DMS 273 (cell line): ENCODE data around the gene LIPM.
"Not testable (repeated sequence)": the region's sequence is repeated elsewhere in the genome, so short reads cannot be mapped to it uniquely, and the experiment has no call there.

Experiments
- DNase-seq: peaks from one replicate; lab custom pipeline; 2025; ENCODE audit not compliant: unreplicated experiment; lab: John Stamatoyannopoulos, UW

Gene LIPM

GRCh38 chr10:88837632-88838031 lies 35.1 kb downstream of the LIPM start:
- DNase-seq, result not testable (repeated sequence)

GRCh38 chr10:88838766-88839350 lies 36.3 kb downstream of the LIPM start:
- no peak for DNase-seq

- DNase-seq, result no peak
These were observed 37.6 kb downstream of the LIPM start for GRCh38 chr10:88840104-88840503.

- no peak for DNase-seq
These were observed 38.4 kb downstream of the LIPM start for GRCh38 chr10:88840881-88841280.

- no peak for DNase-seq
These were observed 39.0 kb downstream of the LIPM start for GRCh38 chr10:88841316-88842111.

GRCh38 chr10:88843171-88843570 lies 40.6 kb downstream of the LIPM start:
- no peak for DNase-seq

GRCh38 chr10:88848499-88848898 lies 46.0 kb downstream of the LIPM start:
- no peak for DNase-seq

GRCh38 chr10:88849234-88849633 lies 46.7 kb downstream of the LIPM start:
- DNase-seq, result no peak

- DNase-seq, result no peak
These were observed 48.2 kb downstream of the LIPM start for GRCh38 chr10:88850712-88851111.

GRCh38 chr10:88851706-88852105 lies 49.2 kb downstream of the LIPM start, which contains the start of gene ANKRD22:
ANKRD22 (minus strand) TSS chr10:88851844; CDS start chr10:88851607, 237 bp downstream.
- peak; percentile 18 for DNase-seq

GRCh38 chr10:88852327-88852726 lies 49.8 kb downstream of the LIPM start:
- DNase-seq, result no peak

GRCh38 chr10:88853155-88853881 lies 50.8 kb downstream of the LIPM start:
- DNase-seq, result peak; percentile 28

GRCh38 chr10:88854684-88855083 lies 52.2 kb downstream of the LIPM start:
- no peak for DNase-seq

- DNase-seq, result no peak
These were observed 55.3 kb downstream of the LIPM start for GRCh38 chr10:88857831-88858230.

GRCh38 chr10:88858491-88858890 lies 56.0 kb downstream of the LIPM start:
- no peak for DNase-seq

GRCh38 chr10:88861036-88861435 lies 58.5 kb downstream of the LIPM start:
- DNase-seq, result no peak

- peak; percentile 54 for DNase-seq
These were observed 62.8 kb downstream of the LIPM start for GRCh38 chr10:88865281-88865876.

GRCh38 chr10:88866454-88866853 lies 63.9 kb downstream of the LIPM start:
- no peak for DNase-seq

- no peak for DNase-seq
These were observed 67.6 kb downstream of the LIPM start for GRCh38 chr10:88870089-88870488.
